Measurements from ENCODE around the gene RPS16.

GRCh38 chr19:39399668-39400050, 36.1 kb downstream of the RPS16 start:
- TF ChIP-seq, protein P1, sequence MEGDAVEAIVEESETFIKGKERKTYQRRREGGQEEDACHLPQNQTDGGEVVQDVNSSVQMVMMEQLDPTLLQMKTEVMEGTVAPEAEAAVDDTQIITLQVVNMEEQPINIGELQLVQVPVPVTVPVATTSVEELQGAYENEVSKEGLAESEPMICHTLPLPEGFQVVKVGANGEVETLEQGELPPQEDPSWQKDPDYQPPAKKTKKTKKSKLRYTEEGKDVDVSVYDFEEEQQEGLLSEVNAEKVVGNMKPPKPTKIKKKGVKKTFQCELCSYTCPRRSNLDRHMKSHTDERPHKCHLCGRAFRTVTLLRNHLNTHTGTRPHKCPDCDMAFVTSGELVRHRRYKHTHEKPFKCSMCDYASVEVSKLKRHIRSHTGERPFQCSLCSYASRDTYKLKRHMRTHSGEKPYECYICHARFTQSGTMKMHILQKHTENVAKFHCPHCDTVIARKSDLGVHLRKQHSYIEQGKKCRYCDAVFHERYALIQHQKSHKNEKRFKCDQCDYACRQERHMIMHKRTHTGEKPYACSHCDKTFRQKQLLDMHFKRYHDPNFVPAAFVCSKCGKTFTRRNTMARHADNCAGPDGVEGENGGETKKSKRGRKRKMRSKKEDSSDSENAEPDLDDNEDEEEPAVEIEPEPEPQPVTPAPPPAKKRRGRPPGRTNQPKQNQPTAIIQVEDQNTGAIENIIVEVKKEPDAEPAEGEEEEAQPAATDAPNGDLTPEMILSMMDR (IDR thresholded peaks at IDR 0.05): no peak
- TF ChIP-seq POLR2A (IDR thresholded peaks at IDR 0.05): no peak
- TF ChIP-seq POLR2AphosphoS5 (IDR thresholded peaks at IDR 0.05): no peak
